ES-I3 (cell line): ENCODE data around the gene PIP5K1C.

Experiments
- H3K36me3 ChIP-seq: 2 replicates; pipeline ENCODE4 v1.6.1; 2013; ENCODE audit warnings: mild to moderate bottlenecking, low read length, control low read depth, moderate library complexity; ENCODE audit not compliant: insufficient read depth
- H3K4me1 ChIP-seq: 2 replicates; pipeline ENCODE4 v1.6.1; 2013; ENCODE audit warnings: mild to moderate bottlenecking, control low read depth, low read length; ENCODE audit not compliant: insufficient read depth
- H3K9ac ChIP-seq: 2 replicates; pipeline ENCODE4 v1.6.1; 2013; ENCODE audit warnings: low read depth, mild to moderate bottlenecking, low read length, moderate library complexity
- H3K9me3 ChIP-seq: 2 replicates; pipeline ENCODE4 v1.6.1; 2013; ENCODE audit warnings: mild to moderate bottlenecking, low read length, moderate library complexity; ENCODE audit not compliant: control insufficient read depth, insufficient read depth

The PIP5K1C gene

GRCh38 chr19:3604227-3604986, 95.9 kb downstream of the PIP5K1C start:
- no peaks in the 10 kb centered on the region for H3K9me3 ChIP-seq

GRCh38 chr19:3603121-3603811, 97.0 kb downstream of the PIP5K1C start:
- Histone ChIP-seq H3K9ac (no peak overlapping the region), H3K4me1 (peaks cover 5% of the 10 kb centered on the region), H3K36me3 (no peaks in the 10 kb centered on the region), H3K9me3 (no peaks in the 10 kb centered on the region)

More at GRCh38 chr19:3604227-3604986, 95.9 kb downstream of the PIP5K1C start:
- H3K9ac ChIP-seq, result no peak overlapping the region
- peaks cover 7% of the 10 kb centered on the region for H3K4me1 ChIP-seq
- H3K36me3 ChIP-seq, result no peaks in the 10 kb centered on the region

GRCh38 chr19:3601021-3601420, 99.2 kb downstream of the PIP5K1C start:
- H3K4me1 ChIP-seq, result no peaks in the 10 kb centered on the region
- no peaks in the 10 kb centered on the region for H3K9me3 ChIP-seq
- H3K9ac ChIP-seq, result no peak overlapping the region
- no peaks in the 10 kb centered on the region for H3K36me3 ChIP-seq

- no peak overlapping the region for H3K9ac ChIP-seq
- no peaks in the 10 kb centered on the region for H3K9me3 ChIP-seq
- no peaks in the 10 kb centered on the region for H3K4me1 ChIP-seq
- no peaks in the 10 kb centered on the region for H3K36me3 ChIP-seq
These were observed 100.5 kb downstream of the PIP5K1C start for GRCh38 chr19:3599776-3600187.

GRCh38 chr19:3595521-3596061, 104.7 kb downstream of the PIP5K1C start:
- H3K9ac ChIP-seq, result no peak overlapping the region
- no peaks in the 10 kb centered on the region for H3K4me1 ChIP-seq
- no peaks in the 10 kb centered on the region for H3K36me3 ChIP-seq
- H3K9me3 ChIP-seq, result no peaks in the 10 kb centered on the region

- Histone ChIP-seq H3K9ac (no peak overlapping the region; the same call in 1 of the 2 replicates), H3K9me3 (no peaks in the 10 kb centered on the region), H3K4me1 (no peaks in the 10 kb centered on the region), H3K36me3 (no peaks in the 10 kb centered on the region)
These were observed 107.1 kb downstream of the PIP5K1C start for GRCh38 chr19:3593156-3593555.

- H3K4me1 ChIP-seq, result no peaks in the 10 kb centered on the region
- H3K36me3 ChIP-seq, result no peaks in the 10 kb centered on the region
- no peaks in the 10 kb centered on the region for H3K9me3 ChIP-seq
- no peak overlapping the region for H3K9ac ChIP-seq
These were observed 108.2 kb downstream of the PIP5K1C start for GRCh38 chr19:3591876-3592613.

GRCh38 chr19:3590991-3591659, 109.1 kb downstream of the PIP5K1C start:
- no peaks in the 10 kb centered on the region; the same call in 1 of the 2 replicates for H3K4me1 ChIP-seq
- no peaks in the 10 kb centered on the region for H3K9me3 ChIP-seq
- no peak overlapping the region for H3K9ac ChIP-seq
- no peaks in the 10 kb centered on the region for H3K36me3 ChIP-seq

GRCh38 chr19:3589949-3590348, 110.3 kb downstream of the PIP5K1C start:
- no peaks in the 10 kb centered on the region for H3K36me3 ChIP-seq
- no peaks in the 10 kb centered on the region; the same call in 1 of the 2 replicates for H3K4me1 ChIP-seq
- no peak overlapping the region for H3K9ac ChIP-seq
- H3K9me3 ChIP-seq, result no peaks in the 10 kb centered on the region

- no peaks in the 10 kb centered on the region for H3K9me3 ChIP-seq
- H3K4me1 ChIP-seq, result no peaks in the 10 kb centered on the region; the same call in 1 of the 2 replicates
- H3K9ac ChIP-seq, result no peak overlapping the region
- no peaks in the 10 kb centered on the region for H3K36me3 ChIP-seq
These were observed 110.8 kb downstream of the PIP5K1C start for GRCh38 chr19:3589439-3589838.

- Histone ChIP-seq H3K9ac (peak overlapping the region; percentile 6; the same call in 1 of the 2 replicates), H3K9me3 (no peaks in the 10 kb centered on the region), H3K4me1 (no peaks in the 10 kb centered on the region; the same call in 1 of the 2 replicates), H3K36me3 (no peaks in the 10 kb centered on the region)
These were observed 113.4 kb downstream of the PIP5K1C start for GRCh38 chr19:3586707-3587346.

GRCh38 chr19:3586127-3586626, 114.1 kb downstream of the PIP5K1C start:
- peak overlapping the region; percentile 54; the same call in 1 of the 2 replicates for H3K9ac ChIP-seq
- H3K4me1 ChIP-seq, result no peaks in the 10 kb centered on the region; the same call in 1 of the 2 replicates
- no peaks in the 10 kb centered on the region for H3K36me3 ChIP-seq
- no peaks in the 10 kb centered on the region for H3K9me3 ChIP-seq
